AG09309 (cell line): Measurements from ENCODE around the gene TRPM8.

Experiments
- DNase-seq: peaks from one replicate; pipeline ENCODE4 v3.0.0-alpha.2; 2010; ENCODE audit warnings: low read depth
- H3K4me3 ChIP-seq: 2 replicates; pipeline ENCODE4 v1.5.1; 2011; ENCODE audit warnings: mild to moderate bottlenecking, low read depth, low read length, moderate library complexity; ENCODE audit not compliant: control insufficient read depth
- CTCF ChIP-seq: IDR thresholded peaks from 2 replicates; pipeline ENCODE4 v1.5.1; 2011; ENCODE audit warnings: mild to moderate bottlenecking, low read depth, low read length, inconsistent platforms; ENCODE audit not compliant: insufficient read depth, control insufficient read depth; ENCODE audit errors: missing control alignments

The TRPM8 gene

GRCh38 chr2:234002281-234002680 is 85.1 kb downstream of the TRPM8 start:
- TF ChIP-seq CTCF: no peak
- H3K4me3 ChIP-seq: no peak overlapping the region
- no peak for DNase-seq

- TF ChIP-seq CTCF: no peak
- DNase-seq: peak; percentile 78
- H3K4me3 ChIP-seq: no peak overlapping the region
Observed at GRCh38 chr2:234003972-234004617, 86.9 kb downstream of the TRPM8 start.

- TF ChIP-seq CTCF: no peak
- H3K4me3 ChIP-seq: no peak overlapping the region
- no peak for DNase-seq
Observed at GRCh38 chr2:234005126-234005525, 88.0 kb downstream of the TRPM8 start.

GRCh38 chr2:234006501-234006900 is 89.3 kb downstream of the TRPM8 start:
- TF ChIP-seq CTCF: no peak
- H3K4me3 ChIP-seq: no peak overlapping the region
- no peak for DNase-seq

GRCh38 chr2:234014427-234014826 is 97.3 kb downstream of the TRPM8 start:
- no peak for TF ChIP-seq CTCF
- no peak for DNase-seq
- no peak overlapping the region for H3K4me3 ChIP-seq

GRCh38 chr2:234015861-234016260 is 98.7 kb downstream of the TRPM8 start:
- no peak overlapping the region for H3K4me3 ChIP-seq
- TF ChIP-seq CTCF: no peak
- DNase-seq: no peak
